C4-2B (cell line): ENCODE results near the gene ICA1.

Experiments
- ZFX ChIP-seq: fragments of 450-650 bp; IDR thresholded peaks from 2 replicates; pipeline ENCODE4 v1.6.1; 2017
- TF ChIP-seq, protein P1 (sequence below): fragments of 450-650 bp; conservative IDR thresholded peaks from 2 replicates; pipeline ENCODE4 v1.5.1; 2017; ENCODE audit warnings: mild to moderate bottlenecking

DNA sequence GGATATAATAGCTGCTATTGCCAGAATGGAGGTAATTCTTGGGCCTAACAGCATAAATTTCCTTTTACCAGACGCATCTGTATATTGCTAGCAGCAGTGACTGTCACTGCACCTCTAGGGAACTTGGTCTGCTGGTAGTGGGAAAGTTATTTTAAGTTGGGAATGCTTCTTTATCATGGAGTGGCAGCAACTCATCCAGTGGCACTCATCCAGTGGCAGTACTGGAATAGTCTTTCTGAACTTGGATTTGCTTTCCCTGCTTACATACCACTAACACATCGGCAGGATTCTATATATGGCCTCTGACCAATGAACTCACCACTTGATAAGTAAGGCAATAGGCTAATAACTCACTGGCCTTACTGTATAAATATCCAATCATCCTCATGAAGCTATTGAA is 22.0 kb upstream of the ICA1 start:
- TF ChIP-seq, protein P1, sequence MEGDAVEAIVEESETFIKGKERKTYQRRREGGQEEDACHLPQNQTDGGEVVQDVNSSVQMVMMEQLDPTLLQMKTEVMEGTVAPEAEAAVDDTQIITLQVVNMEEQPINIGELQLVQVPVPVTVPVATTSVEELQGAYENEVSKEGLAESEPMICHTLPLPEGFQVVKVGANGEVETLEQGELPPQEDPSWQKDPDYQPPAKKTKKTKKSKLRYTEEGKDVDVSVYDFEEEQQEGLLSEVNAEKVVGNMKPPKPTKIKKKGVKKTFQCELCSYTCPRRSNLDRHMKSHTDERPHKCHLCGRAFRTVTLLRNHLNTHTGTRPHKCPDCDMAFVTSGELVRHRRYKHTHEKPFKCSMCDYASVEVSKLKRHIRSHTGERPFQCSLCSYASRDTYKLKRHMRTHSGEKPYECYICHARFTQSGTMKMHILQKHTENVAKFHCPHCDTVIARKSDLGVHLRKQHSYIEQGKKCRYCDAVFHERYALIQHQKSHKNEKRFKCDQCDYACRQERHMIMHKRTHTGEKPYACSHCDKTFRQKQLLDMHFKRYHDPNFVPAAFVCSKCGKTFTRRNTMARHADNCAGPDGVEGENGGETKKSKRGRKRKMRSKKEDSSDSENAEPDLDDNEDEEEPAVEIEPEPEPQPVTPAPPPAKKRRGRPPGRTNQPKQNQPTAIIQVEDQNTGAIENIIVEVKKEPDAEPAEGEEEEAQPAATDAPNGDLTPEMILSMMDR: no peak
- no peak for TF ChIP-seq ZFX
